K562 (cell line): ENCODE data around the gene CDC42EP1. TPM values are rescaled to one million over a fixed set of nuclear protein-coding genes. Genes with fewer than 3 reads are reported as not detected.
A peak's percentile ranks its signal among the peaks of the same experiment; 100 is the strongest.

Experiments used
- CAMTA2 ChIP-seq: fragments of 250-450 bp; sonication (Bioruptor Pico); conservative IDR thresholded peaks from 2 replicates; pipeline ENCODE4 v1.5.1; 2022
- CHD1 ChIP-seq: fragments of 200-600 bp; sonication (generic); IDR thresholded peaks from one replicate; pipeline ENCODE4 v1.6.1; 2012; ENCODE audit warnings: mild to moderate bottlenecking, moderate library complexity, low read length, inconsistent platforms
- EZH2 ChIP-seq: IDR thresholded peaks from 2 replicates; pipeline ENCODE4 v1.6.1; 2012; ENCODE audit warnings: low read depth, mild to moderate bottlenecking, inconsistent platforms, low read length, borderline replicate concordance
- FOXJ2 ChIP-seq: fragments of 200-800 bp; sonication (Bioruptor generic); IDR thresholded peaks from 2 replicates; pipeline ENCODE4 v1.6.1; 2016; ENCODE audit warnings: missing genetic modification characterization, missing compliant biosample characterization
- FOXK1 ChIP-seq: sonication (generic); formaldehyde crosslinking; IDR thresholded peaks from 2 replicates; pipeline ENCODE4 v1.8.0; 2022; ENCODE audit warnings: missing genetic modification reagents, mild to moderate bottlenecking, borderline replicate concordance
- HINFP ChIP-seq: fragments of 450-650 bp; conservative IDR thresholded peaks from 2 replicates; pipeline ENCODE4 v1.6.1; 2016; ENCODE audit warnings: missing genetic modification characterization, low read depth, mild to moderate bottlenecking, control low read depth, missing compliant biosample characterization
- KLF10 ChIP-seq: fragments of 250-450 bp; sonication (Bioruptor Pico); IDR thresholded peaks from 2 replicates; pipeline ENCODE4 v1.6.1; 2021; ENCODE audit warnings: matching md5 sums
- NR4A1 ChIP-seq, 2 experiments: fragments of 250-450 bp in 1 of 2; fragments of 450-650 bp in 1 of 2; sonication (Bioruptor Pico) in 1 of 2; IDR thresholded peaks; 2 replicates each; pipeline versions ENCODE4 v1.4.0 to v1.6.1; 2016 to 2020; ENCODE audit warnings: mild to moderate bottlenecking in 2 of 2, missing compliant biosample characterization in 1 of 2, missing genetic modification characterization in 1 of 2, moderate library complexity in 1 of 2
- PHF8 ChIP-seq: fragments of 200-600 bp; sonication (generic); IDR thresholded peaks from 2 replicates; pipeline ENCODE4 v1.6.1; 2012; ENCODE audit warnings: mixed run types, mild to moderate bottlenecking, inconsistent platforms, low read length, moderate library complexity, borderline replicate concordance
- PRMT5 ChIP-seq: sonication (generic); formaldehyde crosslinking; IDR thresholded peaks from 2 replicates; pipeline ENCODE4 v1.5.0; 2020; ENCODE audit warnings: missing genetic modification reagents
- SPI1 ChIP-seq: IDR thresholded peaks from 2 replicates; pipeline ENCODE4 v1.6.1; 2011; ENCODE audit warnings: low read depth, low read length, control low read depth, borderline replicate concordance
- TCF15 ChIP-seq: fragments of 250-450 bp; sonication (Bioruptor Pico); IDR thresholded peaks from 2 replicates; pipeline ENCODE4 v1.8.0; 2022; ENCODE audit warnings: moderate library complexity, mild to moderate bottlenecking, inconsistent platforms
- TSC22D4 ChIP-seq: fragments of 450-650 bp; IDR thresholded peaks from 2 replicates; pipeline ENCODE4 v1.6.1; 2016; ENCODE audit warnings: missing genetic modification characterization, missing biosample characterization, control low read depth
- ZNF232 ChIP-seq: sonication (generic); formaldehyde crosslinking; IDR thresholded peaks from 2 replicates; pipeline ENCODE4 v1.8.0; 2022; ENCODE audit warnings: mild to moderate bottlenecking, missing genetic modification reagents
- ZNF511 ChIP-seq: sonication (generic); formaldehyde crosslinking; IDR thresholded peaks from 2 replicates; pipeline ENCODE4 v1.8.0; 2022; ENCODE audit warnings: mild to moderate bottlenecking, missing genetic modification reagents
- ZNF57 ChIP-seq: fragments of 450-650 bp; formaldehyde crosslinking; IDR thresholded peaks from 2 replicates; pipeline ENCODE4 v1.4.0; 2020; ENCODE audit warnings: mild to moderate bottlenecking, moderate library complexity
- polyA plus RNA-seq, 8 experiments: library from polyadenylated mRNA; depleted of rRNA in 4 of 8; stranded (reverse) in 5 of 8; unstranded in 3 of 8; fragments of >200 nt; fragmentation: Nextera tagmentation in 2 of 8; fragmentation: Illumina TruSeq in 1 of 8; extraction: Ambion mirVana in 2 of 8; extraction: Trizol in 1 of 8; gene quantifications; 2 replicates each; pipeline versions ENCODE4 v1.2.1 to v1.2.3, GENCODE V29; 2011 to 2014; ENCODE audit warnings: inconsistent platforms in 1 of 8, missing spikeins in 1 of 8
- total RNA-seq, 7 experiments: library from RNA; depleted of rRNA in 6 of 7; stranded (reverse); fragments of >200 nt in 6 of 7; fragmentation: Illumina TruSeq in 2 of 7; extraction: Trizol in 2 of 7; gene quantifications; 2 replicates each; pipeline versions ENCODE4 v1.2.1 to v1.2.3, GENCODE V29; 2011 to 2021; ENCODE audit warnings: low replicate concordance in 1 of 7
- TF ChIP-seq, protein P1 (sequence below): IDR thresholded peaks from 2 replicates; pipeline ENCODE4 v1.6.1; 2011; ENCODE audit warnings: borderline replicate concordance, low read depth, mild to moderate bottlenecking, moderate library complexity, low read length; ENCODE audit not compliant: insufficient read depth, poor library complexity, severe bottlenecking
- TF ChIP-seq, protein P2 (sequence below), 2 experiments: fragments of 450-650 bp; IDR thresholded peaks; 2 replicates each; pipeline ENCODE4 v1.6.1; 2018; ENCODE audit warnings: mild to moderate bottlenecking in 2 of 2, low read depth in 1 of 2; ENCODE audit not compliant: partially characterized antibody in 2 of 2

CDC42EP1 gene
- total and polyA plus RNA-seq, 9 of the 15 experiments (the other 6 are each of a cell fraction or from before 2014, with no cell fraction given): 0.67 to 70.2 (median 7.3) TPM

- TF ChIP-seq, protein P1, sequence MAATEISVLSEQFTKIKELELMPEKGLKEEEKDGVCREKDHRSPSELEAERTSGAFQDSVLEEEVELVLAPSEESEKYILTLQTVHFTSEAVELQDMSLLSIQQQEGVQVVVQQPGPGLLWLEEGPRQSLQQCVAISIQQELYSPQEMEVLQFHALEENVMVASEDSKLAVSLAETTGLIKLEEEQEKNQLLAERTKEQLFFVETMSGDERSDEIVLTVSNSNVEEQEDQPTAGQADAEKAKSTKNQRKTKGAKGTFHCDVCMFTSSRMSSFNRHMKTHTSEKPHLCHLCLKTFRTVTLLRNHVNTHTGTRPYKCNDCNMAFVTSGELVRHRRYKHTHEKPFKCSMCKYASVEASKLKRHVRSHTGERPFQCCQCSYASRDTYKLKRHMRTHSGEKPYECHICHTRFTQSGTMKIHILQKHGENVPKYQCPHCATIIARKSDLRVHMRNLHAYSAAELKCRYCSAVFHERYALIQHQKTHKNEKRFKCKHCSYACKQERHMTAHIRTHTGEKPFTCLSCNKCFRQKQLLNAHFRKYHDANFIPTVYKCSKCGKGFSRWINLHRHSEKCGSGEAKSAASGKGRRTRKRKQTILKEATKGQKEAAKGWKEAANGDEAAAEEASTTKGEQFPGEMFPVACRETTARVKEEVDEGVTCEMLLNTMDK: no peak
- TF ChIP-seq, protein P2, sequence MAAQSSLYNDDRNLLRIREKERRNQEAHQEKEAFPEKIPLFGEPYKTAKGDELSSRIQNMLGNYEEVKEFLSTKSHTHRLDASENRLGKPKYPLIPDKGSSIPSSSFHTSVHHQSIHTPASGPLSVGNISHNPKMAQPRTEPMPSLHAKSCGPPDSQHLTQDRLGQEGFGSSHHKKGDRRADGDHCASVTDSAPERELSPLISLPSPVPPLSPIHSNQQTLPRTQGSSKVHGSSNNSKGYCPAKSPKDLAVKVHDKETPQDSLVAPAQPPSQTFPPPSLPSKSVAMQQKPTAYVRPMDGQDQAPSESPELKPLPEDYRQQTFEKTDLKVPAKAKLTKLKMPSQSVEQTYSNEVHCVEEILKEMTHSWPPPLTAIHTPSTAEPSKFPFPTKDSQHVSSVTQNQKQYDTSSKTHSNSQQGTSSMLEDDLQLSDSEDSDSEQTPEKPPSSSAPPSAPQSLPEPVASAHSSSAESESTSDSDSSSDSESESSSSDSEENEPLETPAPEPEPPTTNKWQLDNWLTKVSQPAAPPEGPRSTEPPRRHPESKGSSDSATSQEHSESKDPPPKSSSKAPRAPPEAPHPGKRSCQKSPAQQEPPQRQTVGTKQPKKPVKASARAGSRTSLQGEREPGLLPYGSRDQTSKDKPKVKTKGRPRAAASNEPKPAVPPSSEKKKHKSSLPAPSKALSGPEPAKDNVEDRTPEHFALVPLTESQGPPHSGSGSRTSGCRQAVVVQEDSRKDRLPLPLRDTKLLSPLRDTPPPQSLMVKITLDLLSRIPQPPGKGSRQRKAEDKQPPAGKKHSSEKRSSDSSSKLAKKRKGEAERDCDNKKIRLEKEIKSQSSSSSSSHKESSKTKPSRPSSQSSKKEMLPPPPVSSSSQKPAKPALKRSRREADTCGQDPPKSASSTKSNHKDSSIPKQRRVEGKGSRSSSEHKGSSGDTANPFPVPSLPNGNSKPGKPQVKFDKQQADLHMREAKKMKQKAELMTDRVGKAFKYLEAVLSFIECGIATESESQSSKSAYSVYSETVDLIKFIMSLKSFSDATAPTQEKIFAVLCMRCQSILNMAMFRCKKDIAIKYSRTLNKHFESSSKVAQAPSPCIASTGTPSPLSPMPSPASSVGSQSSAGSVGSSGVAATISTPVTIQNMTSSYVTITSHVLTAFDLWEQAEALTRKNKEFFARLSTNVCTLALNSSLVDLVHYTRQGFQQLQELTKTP (IDR thresholded peaks at IDR 0.05; ENCODE audit: low read depth in 1 of 2, partially characterized antibody in 2 of 2): no peak
- no peak for TF ChIP-seq TSC22D4
- TF ChIP-seq CHD1: no peak
- no peak for TF ChIP-seq EZH2
- TF ChIP-seq TCF15 (CRISPR knock-in tag): no peak
- no peak for TF ChIP-seq ZNF57 (CRISPR knock-in tag)
- no peak for TF ChIP-seq ZNF232
- TF ChIP-seq NR4A1 (CRISPR knock-in tag; IDR thresholded peaks at IDR 0.05): no peak
- TF ChIP-seq NR4A1 (tag; IDR thresholded peaks at IDR 0.05): no peak
- no peak for TF ChIP-seq SPI1
- TF ChIP-seq PRMT5: no peak
- TF ChIP-seq FOXK1 (CRISPR knock-in tag): no peak
- TF ChIP-seq KLF10 (CRISPR knock-in tag): no peak
- no peak for TF ChIP-seq CAMTA2 (CRISPR knock-in tag)
- no peak for TF ChIP-seq FOXJ2 (tag)
- TF ChIP-seq PHF8: peak; percentile 37; the same call in 1 of the 2 replicates
- TF ChIP-seq ZNF511 (CRISPR knock-in tag): no peak
- no peak for TF ChIP-seq HINFP (tag)
These were observed 41.5 kb downstream of the CDC42EP1 start (continued) for GRCh38 chr22:37601540-37602442.
